OCI-LY3 (cell line): ENCODE results near the gene DMWD.

Experiments used
- CTCF ChIP-seq: fragments of 200-600, 300-600 bp; sonication (generic); IDR thresholded peaks from 2 replicates; pipeline ENCODE4 v1.5.1; 2014; ENCODE audit warnings: antibody characterized with exemption, low read length, low read depth
- EZH2phosphoT487 ChIP-seq: fragments of 200-600 bp; shearing (Covaris generic); IDR thresholded peaks from 2 replicates; pipeline ENCODE4 v1.6.1; 2018; ENCODE audit warnings: antibody characterized with exemption, mixed run types, low read depth

GRCh38 chr19:45770192-45771101 is 22.2 kb downstream of the DMWD start:
- TF ChIP-seq CTCF = peak; percentile 93
- no peak for TF ChIP-seq EZH2phosphoT487
